Measurements from ENCODE around the gene METRNL.
"Not testable (repeated sequence)": the region's sequence is repeated elsewhere in the genome, so short reads cannot be mapped to it uniquely, and the experiment has no call there.

Gene METRNL

DNA sequence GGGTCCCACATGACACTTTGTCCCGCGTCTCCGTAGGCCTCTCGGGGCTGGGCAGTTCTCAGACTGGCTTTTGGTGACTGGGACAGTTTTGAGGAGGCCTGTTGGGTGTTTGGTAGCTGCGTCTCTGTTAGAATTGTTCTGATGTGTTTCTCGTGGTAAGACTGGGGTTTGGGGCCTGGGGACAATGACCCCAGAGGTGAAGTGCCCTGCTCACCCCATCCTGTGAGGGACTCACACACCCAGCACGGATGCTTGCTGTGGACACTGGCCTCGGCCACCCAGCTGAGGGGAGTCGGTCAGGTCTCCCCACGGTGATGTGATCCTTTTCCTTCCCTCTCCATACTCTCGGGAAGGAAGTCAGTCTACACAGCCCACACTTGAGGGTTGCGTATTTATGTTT, 50.3 kb downstream of the METRNL start:
- no peak for DNase-seq (ENCODE audit: low spot score)
- TF ChIP-seq, protein P1, sequence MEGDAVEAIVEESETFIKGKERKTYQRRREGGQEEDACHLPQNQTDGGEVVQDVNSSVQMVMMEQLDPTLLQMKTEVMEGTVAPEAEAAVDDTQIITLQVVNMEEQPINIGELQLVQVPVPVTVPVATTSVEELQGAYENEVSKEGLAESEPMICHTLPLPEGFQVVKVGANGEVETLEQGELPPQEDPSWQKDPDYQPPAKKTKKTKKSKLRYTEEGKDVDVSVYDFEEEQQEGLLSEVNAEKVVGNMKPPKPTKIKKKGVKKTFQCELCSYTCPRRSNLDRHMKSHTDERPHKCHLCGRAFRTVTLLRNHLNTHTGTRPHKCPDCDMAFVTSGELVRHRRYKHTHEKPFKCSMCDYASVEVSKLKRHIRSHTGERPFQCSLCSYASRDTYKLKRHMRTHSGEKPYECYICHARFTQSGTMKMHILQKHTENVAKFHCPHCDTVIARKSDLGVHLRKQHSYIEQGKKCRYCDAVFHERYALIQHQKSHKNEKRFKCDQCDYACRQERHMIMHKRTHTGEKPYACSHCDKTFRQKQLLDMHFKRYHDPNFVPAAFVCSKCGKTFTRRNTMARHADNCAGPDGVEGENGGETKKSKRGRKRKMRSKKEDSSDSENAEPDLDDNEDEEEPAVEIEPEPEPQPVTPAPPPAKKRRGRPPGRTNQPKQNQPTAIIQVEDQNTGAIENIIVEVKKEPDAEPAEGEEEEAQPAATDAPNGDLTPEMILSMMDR (IDR thresholded peaks at IDR 0.05; ENCODE audit: extremely low read depth, insufficient read depth, missing control alignments) = no peak
- in situ Hi-C loops (cut with MboI; ENCODE audit: low pct_unique_long_range_greater_than_20kb, low sequenced_read_pairs, unreplicated experiment) = no loop called here

DNA sequence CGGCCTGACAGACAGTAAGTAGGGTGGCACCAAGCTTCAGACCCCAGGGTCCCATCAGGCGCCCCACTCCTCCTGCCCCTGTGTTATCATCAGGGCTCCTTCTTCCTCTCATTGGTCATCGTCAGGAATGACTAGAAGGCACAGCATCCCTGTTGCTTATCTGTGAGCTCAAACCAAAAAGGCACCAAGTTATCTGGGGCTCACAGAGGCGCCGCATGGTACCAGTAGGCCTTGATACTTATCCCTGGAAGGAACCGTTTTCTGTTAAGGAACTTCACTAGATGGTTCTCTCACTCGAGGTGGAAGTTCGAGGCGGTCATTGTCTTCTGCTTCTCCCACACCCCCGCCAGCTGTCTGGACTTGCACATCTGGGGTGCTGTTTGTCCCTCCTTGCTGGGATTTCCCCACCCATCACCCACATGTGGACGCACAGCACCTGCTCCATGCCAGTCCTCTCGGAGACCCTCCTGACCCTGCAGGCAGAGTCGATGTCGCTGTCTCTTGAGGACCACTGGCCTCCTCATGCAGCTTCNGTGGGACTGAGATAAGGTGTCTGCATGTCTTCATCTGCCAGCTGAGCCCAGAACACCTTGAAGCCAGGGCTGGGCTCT, 52.1 kb downstream of the METRNL start:
- in situ Hi-C loops (cut with MboI; ENCODE audit: low pct_unique_long_range_greater_than_20kb, low sequenced_read_pairs, unreplicated experiment) = no loop called here

DNA sequence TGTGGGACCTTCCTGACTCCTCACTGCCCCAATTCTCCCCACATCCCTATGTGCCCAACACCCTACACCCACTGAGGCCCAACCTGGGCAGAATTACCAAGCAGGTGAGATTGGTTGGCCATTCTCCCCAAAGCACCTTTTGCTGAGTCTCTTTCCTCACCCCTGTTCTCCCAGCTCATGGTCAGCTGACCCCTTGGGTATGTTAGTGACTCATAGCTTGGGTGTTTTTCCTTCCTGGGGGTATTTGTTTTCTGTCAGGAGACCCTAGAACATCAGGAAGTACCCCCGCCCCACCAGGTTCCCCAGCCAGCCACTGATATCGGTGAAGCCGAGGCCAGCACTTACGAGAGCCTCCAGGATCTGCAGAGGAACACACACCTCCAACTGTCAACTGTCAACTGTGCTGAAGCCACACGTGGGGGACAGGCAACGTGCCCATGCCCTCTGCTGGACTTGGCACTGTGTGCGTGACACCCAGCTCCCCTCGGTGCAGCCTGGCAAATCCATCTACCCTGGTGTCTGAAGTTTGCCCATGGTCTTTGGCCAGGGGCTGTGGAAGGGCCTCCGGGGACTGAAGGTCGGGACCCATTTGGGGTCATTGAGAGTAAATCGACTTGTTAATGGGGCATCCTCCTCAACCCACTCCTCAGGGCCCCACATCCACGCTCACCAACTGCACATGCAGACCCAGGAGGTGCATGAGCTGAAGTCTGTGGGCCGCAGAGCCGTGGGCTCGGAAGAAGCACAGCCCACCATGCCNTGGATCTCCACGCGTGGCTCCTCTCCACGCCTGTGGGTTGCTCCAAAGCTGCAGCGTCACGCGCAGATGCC, 53.1 kb downstream of the METRNL start:
- TF ChIP-seq, protein P1 (IDR thresholded peaks at IDR 0.05; ENCODE audit: extremely low read depth, insufficient read depth, missing control alignments) = no peak
- in situ Hi-C loops (cut with MboI; ENCODE audit: low pct_unique_long_range_greater_than_20kb, low sequenced_read_pairs, unreplicated experiment) = no loop called here
- DNase-seq (ENCODE audit: low spot score) = no peak

More for the DNA sequence above, 52.1 kb downstream of the METRNL start:
- TF ChIP-seq, protein P1 (IDR thresholded peaks at IDR 0.05; ENCODE audit: extremely low read depth, insufficient read depth, missing control alignments) = no peak
- DNase-seq (ENCODE audit: low spot score) = no peak

DNA sequence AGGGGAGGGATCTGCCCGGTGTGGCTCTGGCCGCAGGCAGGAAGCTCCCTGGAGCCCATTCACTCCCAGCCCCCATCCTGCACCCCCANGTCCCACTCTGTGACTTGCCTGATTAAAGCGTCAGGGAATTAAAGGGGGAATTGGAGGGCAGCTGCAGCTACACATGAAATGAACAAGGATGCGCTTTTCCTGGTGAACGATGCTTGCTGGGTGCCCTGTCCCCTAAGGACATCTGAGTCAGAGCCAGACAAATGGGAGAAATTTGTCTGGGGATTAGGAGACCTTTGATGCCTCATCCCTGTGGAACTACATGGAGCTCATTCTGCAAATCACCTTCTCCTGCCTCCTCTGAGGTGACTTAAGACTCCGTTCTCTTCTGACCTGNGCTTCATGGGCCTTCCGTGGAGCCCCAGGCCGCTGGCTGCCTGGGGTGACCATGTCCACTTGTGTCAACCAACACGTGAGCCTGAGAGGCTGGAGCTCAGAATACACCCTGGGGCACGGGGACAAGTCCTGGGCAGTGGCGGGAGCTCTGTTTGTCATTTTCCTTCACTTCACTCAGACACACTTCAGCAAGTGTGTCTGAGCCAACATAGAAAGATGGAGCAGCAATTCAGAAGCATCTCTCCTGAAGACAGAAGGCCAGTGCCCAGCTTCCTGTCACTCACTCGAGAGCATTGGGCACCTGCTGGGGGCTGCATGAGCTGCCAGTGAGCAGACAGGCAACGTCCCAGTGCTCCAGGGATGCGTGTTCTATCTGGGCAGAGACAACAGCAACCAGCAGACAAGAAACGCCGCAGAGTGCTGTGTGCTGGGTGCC, 54.1 kb downstream of the METRNL start:
- in situ Hi-C loops (cut with MboI; ENCODE audit: low pct_unique_long_range_greater_than_20kb, low sequenced_read_pairs, unreplicated experiment) = no loop called here
- DNase-seq (ENCODE audit: low spot score) = no peak
- TF ChIP-seq, protein P1 (IDR thresholded peaks at IDR 0.05; ENCODE audit: extremely low read depth, insufficient read depth, missing control alignments) = no peak

DNA sequence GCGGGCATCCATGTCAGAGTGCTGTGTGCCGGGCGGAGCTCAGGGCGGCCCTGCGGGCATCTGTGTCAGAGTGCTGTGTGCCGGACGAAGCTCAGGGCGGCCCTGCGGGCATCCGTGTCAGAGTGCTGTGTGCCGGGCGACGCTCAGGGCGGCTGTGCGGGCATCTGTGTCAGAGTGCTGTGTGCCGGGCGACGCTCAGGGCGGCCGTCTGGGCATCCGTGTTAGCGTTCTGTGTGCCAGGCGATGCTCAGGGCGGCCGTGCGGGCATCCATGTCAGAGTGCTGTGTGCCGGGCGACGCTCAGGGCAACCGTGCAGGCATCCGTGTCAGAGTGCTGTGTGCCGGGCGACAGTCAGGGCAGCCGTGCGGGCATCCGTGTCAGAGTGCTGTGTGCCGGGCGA, 55.0 kb downstream of the METRNL start:
- in situ Hi-C loops (cut with MboI; ENCODE audit: low pct_unique_long_range_greater_than_20kb, low sequenced_read_pairs, unreplicated experiment); DNase-seq (ENCODE audit: low spot score): not testable (repeated sequence)

DNA sequence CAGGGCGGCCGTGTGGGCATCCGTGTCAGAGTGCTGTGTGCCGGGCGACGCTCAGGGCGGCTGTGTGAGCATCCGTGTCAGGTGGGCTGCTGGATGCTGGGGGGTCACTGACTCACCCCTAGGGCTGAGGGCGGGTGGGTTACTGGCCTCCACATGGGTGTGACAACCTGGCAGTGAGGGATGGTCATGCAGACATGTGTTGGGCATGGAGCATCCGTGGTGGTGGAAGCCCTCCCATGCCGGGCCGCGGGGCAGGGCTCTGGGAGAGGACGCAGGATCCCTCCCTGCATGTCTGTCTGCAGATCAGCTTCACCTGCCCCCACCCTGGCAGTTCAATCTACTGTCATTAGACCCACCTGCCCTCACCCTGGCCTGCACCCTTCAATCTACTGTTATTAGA, 56.3 kb downstream of the METRNL start:
- TF ChIP-seq, protein P1 (IDR thresholded peaks at IDR 0.05; ENCODE audit: extremely low read depth, insufficient read depth, missing control alignments) = no peak
- in situ Hi-C loops (cut with MboI; ENCODE audit: low pct_unique_long_range_greater_than_20kb, low sequenced_read_pairs, unreplicated experiment) = no loop called here
- no peak for DNase-seq (ENCODE audit: low spot score)
